CD4-positive, alpha-beta T cell (primary cell): ENCODE results near the gene SLAMF1. TPM values are rescaled to one million over a fixed set of nuclear protein-coding genes. Genes with fewer than 3 reads are reported as not detected.

Source experiments
- ATAC-seq: fragments of 200-7000 bp; cut with Tn5 transposase; one replicate; pipeline ENCODE4 v1.10.0; 2022; ENCODE audit warnings: mild to moderate bottlenecking; ENCODE audit not compliant: poor library complexity
- CTCF ChIA-PET: fragments of 350-600 bp; sonication (Branson Sonifier 250); formaldehyde crosslinking; loops from one replicate; lab custom pipeline; 2021; ENCODE audit warnings: antibody characterized with exemption, inconsistent platforms; lab: Charles Lee
- POLR2A ChIA-PET: fragments of 350-600 bp; sonication (Branson Sonifier 250); formaldehyde crosslinking; loops from one replicate; lab custom pipeline; 2021; ENCODE audit warnings: antibody characterized with exemption, inconsistent platforms; lab: Charles Lee
- DNase-seq, 14 experiments: peaks; one replicate each; pipeline ENCODE4 v3.0.0-alpha.2; 2013 to 2020; ENCODE audit warnings: mixed read lengths in 2 of 14
- H3K27ac ChIP-seq, 2 donors: one replicate each; pipeline versions ENCODE4 v1.5.1 to v1.7.0; 2013; ENCODE audit warnings: low read length in 2 of 2, low read depth in 1 of 2, mild to moderate bottlenecking in 1 of 2
- H3K27me3 ChIP-seq, 2 experiments: 1 replicate in 1 of 2; 2 replicates in 1 of 2; pipeline versions ENCODE4 v1.6.1 to v1.7.0; 2013; ENCODE audit warnings: low read length in 2 of 2, control low read depth in 1 of 2, mild to moderate bottlenecking in 1 of 2, moderate library complexity in 1 of 2; ENCODE audit not compliant: insufficient read depth in 2 of 2, control insufficient read depth in 1 of 2
- H3K36me3 ChIP-seq: one replicate; pipeline ENCODE4 v1.6.1; 2013; ENCODE audit warnings: low read length, control low read depth; ENCODE audit not compliant: insufficient read depth
- H3K4me1 ChIP-seq: one replicate; pipeline ENCODE4 v1.6.1; 2013; ENCODE audit warnings: low read length, control low read depth; ENCODE audit not compliant: insufficient read depth
- H3K4me3 ChIP-seq: one replicate; pipeline ENCODE4 v1.5.1; 2013; ENCODE audit warnings: mild to moderate bottlenecking, low read length, moderate library complexity
- H3K9me3 ChIP-seq, 2 experiments: 1 replicate in 1 of 2; 2 replicates in 1 of 2; pipeline versions ENCODE4 v1.6.1 to v1.7.0; 2013; ENCODE audit warnings: low read length in 2 of 2, mild to moderate bottlenecking in 2 of 2, control low read depth in 1 of 2, moderate library complexity in 1 of 2; ENCODE audit not compliant: control insufficient read depth in 1 of 2, insufficient read depth in 1 of 2
- H3K27ac Mint-ChIP-seq: one replicate; pipeline ENCODE4 v1.8.0; 2020; ENCODE audit warnings: mixed read lengths
- H3K27me3 Mint-ChIP-seq: one replicate; pipeline ENCODE4 v1.8.0; 2021; ENCODE audit warnings: mixed read lengths
- H3K36me3 Mint-ChIP-seq: one replicate; pipeline ENCODE4 v1.8.0; 2021; ENCODE audit warnings: low read depth, mixed read lengths
- H3K4me1 Mint-ChIP-seq: one replicate; pipeline ENCODE4 v1.8.0; 2021; ENCODE audit warnings: low read depth, mixed read lengths
- H3K4me3 Mint-ChIP-seq: one replicate; pipeline ENCODE4 v1.8.0; 2020; ENCODE audit warnings: mild to moderate bottlenecking, mixed read lengths
- H3K9me3 Mint-ChIP-seq: one replicate; pipeline ENCODE4 v1.8.0; 2020; ENCODE audit warnings: mixed read lengths
- intact Hi-C, 2 experiments: fragments of 100-400 bp; cut with DNase I in 1 of 2; cut with micrococcal nuclease in 1 of 2; formaldehyde crosslinking; loops; one replicate each; pipeline versions ENCODE4 v1.15.1 to v1.9.0; 2023 to 2025; cut with DNase I, micrococcal nuclease
- total RNA-seq, 174 experiments: library from RNA in 2 of 174; stranded (reverse) in 2 of 174; gene quantifications; one replicate each; pipeline ENCODE4 v1.2.3 and lab custom pipeline; 2021 to 2026
- TF ChIP-seq, protein P1 (sequence below): fragments of 200-600 bp; IDR thresholded peaks from one replicate; pipeline ENCODE4 v1.8.0; 2022; ENCODE audit warnings: antibody characterized with exemption, mild to moderate bottlenecking

SLAMF1 gene
- total RNA-seq, 2 experiments from 2014 or later, result 39.4 to 39.8 TPM

DNA sequence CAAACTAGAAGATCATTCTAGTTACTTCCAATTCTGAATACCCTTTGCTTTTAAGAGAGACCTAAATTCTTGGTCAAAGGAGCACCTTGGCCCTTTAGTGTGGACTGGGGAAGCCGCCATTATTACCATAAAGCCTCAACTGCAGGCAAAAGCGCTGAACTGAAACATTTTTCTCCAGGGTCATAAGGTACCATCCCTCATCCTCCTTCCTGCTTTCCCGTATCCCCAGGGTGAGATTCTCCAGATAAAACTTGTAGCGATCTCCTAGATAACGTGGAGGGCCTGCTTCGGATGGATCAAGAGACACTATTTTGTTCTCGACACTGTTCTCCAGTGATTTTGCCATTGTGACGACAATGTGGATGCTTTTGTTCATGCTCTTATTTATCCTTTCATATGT lies 9.8 kb downstream of the SLAMF1 start:
- POLR2A ChIA-PET, result interaction anchor here (1.0 to 2.0 kb wide), 5 partner anchors 9 to 38 kb away, joined by 5 to 9 read pairs (median 6); partner anchors contain the start of gene SLAMF1
- Histone ChIP-seq H3K27me3 (no peaks in the 10 kb centered on the region), H3K4me3 (no peak overlapping the region), H3K36me3 (peaks cover 53% of the 10 kb centered on the region), H3K4me1 (peaks cover 92% of the 10 kb centered on the region), H3K27ac (peak overlapping the region; percentile 71 to 72), H3K9me3 (no peaks in the 10 kb centered on the region)
- peak overlapping the region; percentile 97 for H3K27ac Mint-ChIP-seq
- H3K36me3 Mint-ChIP-seq, result peaks cover 77% of the 10 kb centered on the region
- intact Hi-C loops, result loop anchor here (2.0 to 5.0 kb wide), 3 partner anchors 18 to 70 kb away; no protein-coding TSS in a partner anchor
- no peaks in the 10 kb centered on the region for H3K27me3 Mint-ChIP-seq
- ATAC-seq (no peak), DNase-seq (no peak)
- H3K9me3 Mint-ChIP-seq, result no peaks in the 10 kb centered on the region
- H3K4me1 Mint-ChIP-seq, result peaks cover 97% of the 10 kb centered on the region
- TF ChIP-seq, protein P1, sequence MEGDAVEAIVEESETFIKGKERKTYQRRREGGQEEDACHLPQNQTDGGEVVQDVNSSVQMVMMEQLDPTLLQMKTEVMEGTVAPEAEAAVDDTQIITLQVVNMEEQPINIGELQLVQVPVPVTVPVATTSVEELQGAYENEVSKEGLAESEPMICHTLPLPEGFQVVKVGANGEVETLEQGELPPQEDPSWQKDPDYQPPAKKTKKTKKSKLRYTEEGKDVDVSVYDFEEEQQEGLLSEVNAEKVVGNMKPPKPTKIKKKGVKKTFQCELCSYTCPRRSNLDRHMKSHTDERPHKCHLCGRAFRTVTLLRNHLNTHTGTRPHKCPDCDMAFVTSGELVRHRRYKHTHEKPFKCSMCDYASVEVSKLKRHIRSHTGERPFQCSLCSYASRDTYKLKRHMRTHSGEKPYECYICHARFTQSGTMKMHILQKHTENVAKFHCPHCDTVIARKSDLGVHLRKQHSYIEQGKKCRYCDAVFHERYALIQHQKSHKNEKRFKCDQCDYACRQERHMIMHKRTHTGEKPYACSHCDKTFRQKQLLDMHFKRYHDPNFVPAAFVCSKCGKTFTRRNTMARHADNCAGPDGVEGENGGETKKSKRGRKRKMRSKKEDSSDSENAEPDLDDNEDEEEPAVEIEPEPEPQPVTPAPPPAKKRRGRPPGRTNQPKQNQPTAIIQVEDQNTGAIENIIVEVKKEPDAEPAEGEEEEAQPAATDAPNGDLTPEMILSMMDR, result no peak
- CTCF ChIA-PET, result no interaction called here
- peak overlapping the region; percentile 86 for H3K4me3 Mint-ChIP-seq

DNA sequence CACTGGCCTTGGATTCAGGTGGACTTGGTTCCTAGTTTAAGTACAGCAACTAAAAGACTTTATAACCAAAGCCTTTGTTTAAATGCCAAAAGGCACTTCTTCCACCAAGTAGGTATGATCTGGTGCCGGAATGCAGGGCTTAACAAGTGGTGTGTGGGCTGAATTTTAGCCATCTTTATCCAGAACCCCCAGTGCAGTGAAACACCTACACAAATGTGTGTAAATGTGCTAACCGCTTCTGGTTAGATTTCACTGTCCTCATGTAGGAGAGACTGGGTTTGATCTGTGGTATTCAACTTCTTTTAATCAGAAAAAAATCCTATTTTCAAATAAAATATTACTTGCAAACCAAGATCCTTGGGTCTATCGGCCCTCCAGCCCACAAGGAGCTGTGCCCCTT lies 10.3 kb downstream of the SLAMF1 start:
- no peaks in the 10 kb centered on the region for H3K27me3 Mint-ChIP-seq
- peak overlapping the region; percentile 32 for H3K4me3 Mint-ChIP-seq
- Histone ChIP-seq H3K27ac (peak overlapping the region in 1 of 2 donors; percentile 7), H3K27me3 (no peaks in the 10 kb centered on the region), H3K4me3 (no peak overlapping the region), H3K4me1 (peaks cover 94% of the 10 kb centered on the region), H3K36me3 (peaks cover 58% of the 10 kb centered on the region), H3K9me3 (no peaks in the 10 kb centered on the region)
- H3K4me1 Mint-ChIP-seq, result peaks cover 97% of the 10 kb centered on the region
- intact Hi-C loops, result loop anchor here (2.0 to 5.0 kb wide), 3 partner anchors 18 to 71 kb away; no protein-coding TSS in a partner anchor
- H3K27ac Mint-ChIP-seq, result peak overlapping the region; percentile 97
- TF ChIP-seq, protein P1, result no peak
- ATAC-seq, result no peak
- CTCF ChIA-PET, result no interaction called here
- no peak for DNase-seq
- POLR2A ChIA-PET, result interaction anchor here (2.0 kb wide), 1 partner anchor 9 kb away, joined by 9 read pairs; the partner anchor contains the start of gene SLAMF1
- H3K36me3 Mint-ChIP-seq, result peaks cover 82% of the 10 kb centered on the region
- H3K9me3 Mint-ChIP-seq, result no peaks in the 10 kb centered on the region

DNA sequence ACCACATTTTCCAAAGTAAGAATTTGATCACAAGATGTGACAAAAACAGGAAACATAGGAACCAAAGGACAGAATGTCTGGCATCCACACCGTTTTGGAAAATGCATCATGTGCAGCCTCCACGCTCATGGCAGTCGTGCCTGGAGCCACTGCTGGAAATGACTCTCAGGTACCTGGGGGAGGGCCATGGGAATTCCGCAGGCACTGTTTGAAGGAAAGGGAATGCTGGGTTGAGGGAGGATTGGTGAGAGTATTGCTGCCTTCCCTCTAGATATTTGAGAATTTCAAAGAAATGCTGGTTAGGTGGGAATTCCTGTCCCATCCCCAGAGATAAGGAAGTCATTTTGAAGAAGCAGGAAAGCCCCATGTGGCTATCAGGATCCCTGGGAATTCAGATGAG lies 10.8 kb downstream of the SLAMF1 start:
- peaks cover 63% of the 10 kb centered on the region for H3K36me3 ChIP-seq
- H3K36me3 Mint-ChIP-seq, result peaks cover 87% of the 10 kb centered on the region

More for the DNA sequence above, 10.8 kb downstream of the SLAMF1 start:
- intact Hi-C loops, result loop anchor here (2.0 to 5.0 kb wide), 3 partner anchors 17 to 71 kb away; no protein-coding TSS in a partner anchor
- no peaks in the 10 kb centered on the region for H3K9me3 ChIP-seq
- TF ChIP-seq, protein P1, result no peak
- Mint-ChIP-seq H3K4me3 (no peak overlapping the region), H3K27ac (peak overlapping the region; percentile 97), H3K4me1 (peaks cover 97% of the 10 kb centered on the region), H3K27me3 (no peaks in the 10 kb centered on the region), H3K9me3 (no peaks in the 10 kb centered on the region)
- POLR2A ChIA-PET, result interaction anchor here (0.6 to 2.0 kb wide), 3 partner anchors 9 to 37 kb away, joined by 3 to 9 read pairs (median 3); partner anchors contain the start of gene SLAMF1
- no peaks in the 10 kb centered on the region for H3K27me3 ChIP-seq
- no peak overlapping the region for H3K4me3 ChIP-seq
- DNase-seq, result no peak
- CTCF ChIA-PET, result interaction anchor here (0.6 kb wide), 1 partner anchor 38 kb away, joined by 3 read pairs; no protein-coding TSS in a partner anchor
- H3K4me1 ChIP-seq, result peaks cover 94% of the 10 kb centered on the region
- no peak for ATAC-seq
- H3K27ac ChIP-seq, result peak overlapping the region in 1 of 2 donors; percentile 7
